NK-92 (cell line): ENCODE results near the gene ZNF445.
"Not testable (repeated sequence)": the region's sequence is repeated elsewhere in the genome, so short reads cannot be mapped to it uniquely, and the experiment has no call there.

Experiments used
- DNase-seq: peaks from one replicate; lab custom pipeline; 2025; ENCODE audit not compliant: unreplicated experiment; lab: John Stamatoyannopoulos, UW

ZNF445 gene

DNA sequence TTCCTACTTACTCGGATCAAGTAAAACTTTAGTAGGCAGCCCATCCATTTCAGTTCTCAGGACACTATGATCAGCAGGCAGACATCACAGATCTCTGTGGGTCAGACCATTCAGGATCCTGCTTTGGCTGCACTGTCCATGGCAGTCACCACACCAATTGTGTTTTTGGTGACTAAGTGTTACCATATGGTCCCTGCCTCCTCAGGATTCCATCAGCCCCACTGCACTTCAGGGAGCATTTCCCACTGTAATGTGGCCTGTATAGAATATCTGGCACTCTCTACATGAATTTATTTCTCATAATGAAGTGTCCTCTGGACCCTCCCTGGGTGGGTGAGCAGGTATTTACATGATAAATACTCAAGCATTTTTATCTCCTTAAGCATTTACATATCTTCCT lies 41.3 kb downstream of the ZNF445 start:
- no peak for DNase-seq

DNA sequence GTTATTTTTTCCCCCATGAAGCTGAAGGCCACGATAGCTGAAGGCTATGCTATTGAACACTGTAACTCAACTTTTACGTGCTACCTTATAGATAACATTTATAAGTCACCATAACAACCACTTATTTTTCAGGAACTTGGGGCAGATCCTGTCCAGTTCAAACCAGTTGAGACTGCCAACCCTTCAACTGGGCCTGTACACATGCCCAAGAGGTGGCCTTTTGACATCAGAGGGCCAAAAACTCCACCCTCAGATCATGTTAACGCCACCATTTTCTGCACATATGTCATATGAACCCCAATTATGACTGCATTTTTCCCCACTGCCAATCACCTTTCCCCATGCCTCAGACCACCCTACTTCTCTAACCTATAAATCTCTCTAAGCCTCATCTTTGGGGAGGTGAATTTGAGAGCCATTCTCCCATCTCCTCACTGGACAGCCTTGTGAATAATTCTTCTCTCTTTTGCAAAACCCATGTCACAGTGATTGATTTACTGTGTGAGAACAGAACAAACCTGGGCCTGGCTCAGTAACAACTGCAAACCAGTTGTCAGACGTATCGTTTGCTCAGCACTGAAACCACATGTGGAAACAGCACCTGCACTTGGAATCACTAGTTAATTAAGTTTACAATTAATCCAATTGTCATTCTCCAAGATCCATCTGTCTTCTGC lies 42.5 kb downstream of the ZNF445 start:
- DNase-seq = no peak

DNA sequence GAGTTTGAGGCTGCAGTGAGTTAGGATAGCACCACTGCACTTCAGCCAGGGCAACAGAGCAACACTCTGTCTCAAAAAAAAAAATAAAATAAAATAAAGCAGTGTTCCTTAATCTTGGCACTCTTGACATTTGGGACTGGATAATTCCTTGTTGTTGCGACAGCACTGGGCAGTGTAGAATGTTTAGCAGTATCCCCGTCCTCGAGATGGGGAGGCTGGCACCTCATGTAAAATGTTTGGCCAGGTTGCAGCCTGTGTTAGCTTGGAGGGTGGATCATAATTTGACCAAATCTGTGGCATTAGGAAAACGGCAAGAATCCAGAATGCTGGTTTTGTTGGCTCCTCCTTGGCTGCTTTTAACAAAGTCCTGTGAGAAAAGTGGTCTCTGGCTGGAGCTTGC lies 47.0 kb downstream of the ZNF445 start:
- no peak for DNase-seq

DNA sequence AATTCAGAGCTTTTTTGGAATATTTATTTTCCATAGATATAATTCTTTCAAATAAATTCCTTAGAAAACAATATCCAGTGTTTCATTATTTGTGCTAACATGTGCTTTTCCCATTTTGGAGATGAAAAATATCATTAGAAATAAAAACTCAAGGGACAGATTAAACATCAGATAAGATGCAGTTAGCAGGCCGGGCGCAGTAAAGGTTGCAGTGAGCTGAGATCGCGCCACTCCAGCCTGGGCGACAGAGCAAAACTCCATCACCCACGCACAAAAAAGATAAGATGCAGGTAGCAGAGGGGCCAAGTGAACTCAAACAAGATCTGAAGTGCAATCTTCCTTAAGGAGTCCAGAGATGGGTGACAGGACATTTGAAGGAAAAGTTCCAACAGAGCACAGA lies 48.0 kb downstream of the ZNF445 start:
- DNase-seq = no peak

DNA sequence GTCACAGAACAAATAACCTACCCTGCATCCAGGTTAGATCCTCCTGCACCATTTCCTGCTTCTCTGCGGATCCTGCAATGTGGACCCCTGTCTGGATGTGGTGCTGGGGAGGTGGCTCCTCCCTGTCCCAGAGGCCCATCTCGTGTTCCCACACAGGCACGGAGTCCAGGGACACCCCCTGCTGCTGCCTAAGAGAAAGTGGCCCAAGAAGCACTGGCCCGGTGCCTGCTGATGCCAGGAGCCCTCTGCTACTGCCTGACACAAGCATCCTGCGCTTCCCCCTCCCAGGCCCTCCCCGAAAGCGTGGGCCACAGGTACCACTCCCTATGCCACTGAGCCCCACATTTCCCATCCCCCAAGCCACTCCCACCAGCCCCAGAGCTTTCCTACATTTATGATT lies 48.6 kb downstream of the ZNF445 start:
- no peak for DNase-seq

DNA sequence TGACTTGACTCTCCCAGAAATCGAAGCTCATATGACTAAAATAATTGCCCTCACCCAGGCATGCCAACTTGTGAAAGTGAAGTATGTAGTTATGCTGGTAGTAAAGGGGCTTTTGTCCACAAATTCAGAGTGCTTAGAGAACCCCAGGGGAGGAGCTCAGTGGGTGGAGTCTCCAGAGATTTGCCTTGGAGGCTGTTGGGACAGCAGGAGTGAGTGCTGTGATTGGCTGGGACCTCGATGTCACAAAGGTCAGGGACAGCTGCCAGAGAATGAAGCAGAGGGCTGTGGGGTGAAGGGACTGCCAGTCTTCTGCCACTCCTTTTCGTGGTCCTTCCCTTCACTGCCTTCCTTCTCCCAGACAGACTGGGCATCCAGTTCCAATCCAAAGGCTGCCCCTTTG lies 49.8 kb downstream of the ZNF445 start:
- DNase-seq = no peak

DNA sequence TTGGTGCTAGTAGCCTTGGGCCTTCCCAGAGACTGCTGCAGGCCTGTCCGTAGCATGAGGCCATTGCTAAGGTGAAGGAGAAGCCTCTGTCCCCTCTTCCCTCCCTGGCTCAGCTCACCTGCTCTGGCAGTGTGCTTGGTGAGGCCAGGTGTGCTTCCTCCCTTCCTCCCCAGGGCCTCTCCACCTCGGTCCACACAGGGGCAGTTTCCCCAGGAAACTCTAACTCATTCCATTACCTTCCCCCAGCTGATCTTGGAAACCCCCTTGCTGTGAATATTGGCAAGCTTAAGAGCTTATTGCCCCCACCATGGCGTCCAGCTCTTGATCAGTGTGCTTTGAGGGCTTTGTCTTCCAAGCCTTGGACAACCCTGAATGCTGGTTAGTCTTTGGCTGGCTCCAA lies 52.7 kb downstream of the ZNF445 start:
- DNase-seq = no peak

DNA sequence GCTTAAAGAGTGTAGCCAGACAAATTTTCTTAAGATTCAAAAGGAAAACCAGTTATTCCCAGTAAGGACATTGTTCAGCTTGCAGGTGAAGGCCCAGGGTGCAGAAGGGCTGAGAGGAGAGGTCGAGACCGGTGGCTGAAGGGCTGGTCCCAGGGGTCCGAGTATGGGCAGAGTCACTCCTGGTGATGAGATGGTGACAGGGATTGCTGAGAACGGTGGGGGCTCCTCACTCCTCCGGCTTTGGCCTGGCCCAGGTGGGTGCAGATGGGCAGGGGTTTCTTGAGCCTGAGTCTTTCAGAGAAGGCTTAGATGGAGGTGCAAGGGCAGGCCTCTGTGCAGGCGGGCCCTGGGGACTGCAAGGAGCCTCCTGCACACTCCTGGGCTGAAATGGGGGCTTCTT lies 56.2 kb downstream of the ZNF445 start:
- DNase-seq = no peak

DNA sequence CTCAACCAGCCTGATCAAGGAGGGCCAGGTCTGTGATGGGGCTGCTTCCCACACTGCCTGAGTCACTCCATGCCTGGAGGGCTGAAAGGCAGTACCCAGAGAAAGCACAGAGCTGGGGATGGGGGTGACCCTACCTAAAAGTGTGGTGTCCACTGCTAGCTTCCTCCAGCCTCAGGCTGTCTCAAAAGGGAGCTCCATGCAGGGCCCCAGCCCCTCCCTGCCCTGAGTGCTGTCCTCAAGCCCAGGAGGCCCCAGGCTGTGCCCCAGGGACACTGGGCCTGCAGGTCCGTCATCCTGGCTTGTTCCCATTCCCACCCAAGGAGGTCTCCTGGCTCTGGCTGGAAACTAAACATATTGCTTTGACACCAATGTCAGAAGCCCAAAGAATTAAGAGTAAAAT lies 56.8 kb downstream of the ZNF445 start:
- DNase-seq = no peak

DNA sequence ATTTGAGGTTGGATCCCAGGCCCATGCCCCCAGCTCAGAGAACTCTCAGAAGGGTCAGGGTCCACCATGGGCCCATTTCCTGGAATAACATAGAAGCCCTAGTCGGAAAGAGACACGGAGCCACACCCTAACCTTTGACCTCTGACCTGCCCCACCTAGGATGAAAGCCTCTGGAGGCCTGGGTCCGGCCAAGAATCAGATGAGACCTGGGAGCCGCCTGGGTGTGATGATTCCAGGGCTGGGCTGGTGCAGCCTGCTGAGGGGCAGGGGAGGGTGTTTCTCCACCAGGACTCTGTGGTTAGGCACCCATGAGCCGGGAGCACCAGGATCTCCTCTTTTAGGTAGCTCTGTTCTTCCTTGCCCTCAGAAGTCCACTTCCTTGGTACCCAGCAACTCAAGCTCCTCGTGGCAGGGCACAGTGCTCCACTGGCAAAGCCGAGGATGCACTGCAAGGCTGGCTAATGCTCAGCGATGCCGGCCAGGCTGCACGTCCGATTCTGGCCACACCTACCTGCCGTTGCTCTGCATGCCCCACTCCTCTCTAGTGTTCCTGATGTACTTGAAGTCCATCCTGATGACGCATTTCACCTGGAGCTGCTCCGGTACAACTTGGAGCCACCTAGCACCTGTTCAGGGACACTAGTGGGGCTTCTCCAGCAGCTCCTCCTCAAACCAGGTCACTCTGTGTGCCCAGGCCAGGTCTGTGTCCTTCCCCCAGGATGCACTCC lies 57.4 kb downstream of the ZNF445 start:
- DNase-seq = no peak

DNA sequence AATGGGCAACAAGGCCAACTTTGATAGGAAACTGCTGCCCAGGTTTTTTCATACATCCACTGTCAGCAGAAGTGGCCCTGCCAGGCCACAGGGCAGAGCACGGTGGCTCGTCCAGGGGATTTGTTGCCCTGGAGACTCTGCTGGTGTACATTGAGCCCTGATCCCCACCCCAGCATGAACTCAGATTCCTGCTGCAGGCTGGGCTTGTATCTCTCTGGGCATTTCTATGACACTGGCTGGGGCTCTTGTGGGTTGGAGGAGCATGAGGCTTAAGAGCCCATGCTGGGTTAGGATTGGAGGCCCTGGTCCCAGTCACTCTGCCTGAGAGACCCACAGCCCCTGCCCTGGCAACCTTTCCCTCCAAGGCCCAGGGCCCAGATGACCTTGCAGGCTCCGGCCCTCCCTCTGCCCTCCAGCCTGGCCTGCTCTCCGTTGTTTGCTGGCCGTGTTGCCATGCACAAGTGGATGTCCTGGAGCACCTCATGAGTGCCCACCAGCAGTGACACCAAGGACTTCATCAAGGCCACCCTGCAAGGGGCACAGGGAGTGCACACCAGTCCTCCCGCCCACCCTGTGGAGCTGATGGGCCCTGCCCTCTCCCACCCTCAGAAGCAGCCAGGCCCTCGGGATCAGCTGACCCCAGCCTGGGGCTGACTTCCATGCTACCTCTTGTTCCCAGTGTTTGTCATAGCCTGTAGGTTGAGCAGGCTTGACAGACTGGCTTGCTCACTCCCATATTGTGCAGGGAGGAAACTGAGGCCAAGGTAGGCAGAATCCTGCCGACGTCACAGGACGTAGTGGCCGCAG lies 58.2 kb downstream of the ZNF445 start:
- DNase-seq = no peak

DNA sequence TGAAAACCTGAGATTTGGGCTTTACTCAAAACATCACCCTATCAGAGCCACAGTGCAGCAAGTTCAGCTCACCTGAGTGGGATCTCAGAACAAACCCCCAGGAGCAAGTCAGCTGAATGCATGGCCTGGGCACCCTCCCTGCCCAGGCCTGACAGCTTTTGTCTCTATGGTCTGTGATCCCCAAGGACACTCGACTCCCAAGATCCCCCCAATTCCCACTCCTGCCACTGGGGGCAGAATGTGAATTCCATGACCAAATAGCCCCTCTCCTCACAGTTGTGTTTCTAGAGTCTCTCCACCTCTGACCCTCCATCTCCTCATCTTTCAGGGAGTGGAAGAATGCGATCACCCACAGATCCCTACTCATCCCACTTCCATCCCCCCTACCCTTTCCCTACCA lies 58.9 kb downstream of the ZNF445 start:
- no peak for DNase-seq

DNA sequence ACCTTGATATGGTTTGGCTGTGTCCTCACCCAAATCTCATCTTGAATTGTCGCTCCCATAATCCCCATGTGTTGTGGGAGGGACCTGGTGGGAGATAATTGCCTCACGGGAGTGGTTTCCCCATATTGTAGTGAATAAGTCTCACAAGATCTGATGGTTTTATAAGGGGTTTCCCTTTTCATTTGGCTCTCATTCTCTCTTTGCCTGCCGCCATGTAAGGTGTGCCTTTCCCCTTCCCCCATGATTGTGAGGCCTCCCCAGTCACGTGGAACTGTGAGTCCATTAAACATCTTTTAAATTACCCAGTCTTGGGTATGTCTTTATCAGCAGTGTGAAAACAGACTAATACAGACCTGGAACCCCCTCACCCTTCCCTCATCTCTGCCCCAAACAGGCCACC lies 59.4 kb downstream of the ZNF445 start:
- DNase-seq = not testable (repeated sequence)

DNA sequence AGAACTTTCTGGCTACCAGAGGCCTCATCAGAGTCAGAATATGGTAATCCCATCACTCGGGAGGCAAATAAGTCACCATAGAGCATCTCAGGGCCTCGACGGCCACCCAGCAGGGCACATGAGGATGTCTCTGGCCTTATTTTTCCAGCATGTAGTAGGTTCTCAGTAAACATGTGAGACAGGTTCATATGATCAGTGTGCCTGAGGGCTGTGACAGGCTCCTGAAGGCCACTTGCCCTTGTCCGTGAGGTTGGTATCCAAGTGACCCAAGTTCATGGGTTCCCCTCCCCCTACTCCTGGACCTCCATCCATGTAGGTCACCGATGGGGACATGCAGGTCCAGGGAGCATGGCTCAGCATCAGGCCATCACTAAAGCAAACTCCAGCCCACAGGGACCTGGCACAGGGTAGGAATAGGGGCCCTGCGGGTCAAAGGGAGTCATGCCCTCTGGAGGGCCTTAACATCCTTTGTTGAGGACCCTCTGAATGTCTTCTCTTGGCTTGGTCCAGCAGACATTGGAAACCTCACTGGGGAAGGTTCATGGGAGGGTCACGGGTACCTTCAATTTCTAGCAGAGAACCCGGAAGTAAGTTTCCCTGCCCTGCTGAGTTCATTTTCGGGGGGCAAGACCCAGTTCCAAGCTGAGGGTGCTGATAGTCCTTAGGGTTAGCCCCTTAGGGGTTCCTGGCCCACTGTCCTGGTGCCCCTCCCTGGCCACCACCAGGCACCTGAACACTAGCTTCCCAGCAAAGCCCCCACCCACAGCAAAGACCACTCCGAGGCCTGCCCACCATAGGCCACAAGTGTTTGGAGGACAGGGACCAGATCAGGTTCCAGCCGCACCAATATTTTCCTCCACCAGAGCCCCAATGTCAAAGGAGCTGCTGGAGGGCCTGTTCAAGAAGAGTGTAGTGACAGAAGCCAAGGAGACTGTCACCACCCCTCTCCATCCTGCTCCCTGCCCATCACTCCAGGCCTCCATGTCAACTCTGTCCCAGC lies 61.1 kb downstream of the ZNF445 start:
- no peak for DNase-seq

DNA sequence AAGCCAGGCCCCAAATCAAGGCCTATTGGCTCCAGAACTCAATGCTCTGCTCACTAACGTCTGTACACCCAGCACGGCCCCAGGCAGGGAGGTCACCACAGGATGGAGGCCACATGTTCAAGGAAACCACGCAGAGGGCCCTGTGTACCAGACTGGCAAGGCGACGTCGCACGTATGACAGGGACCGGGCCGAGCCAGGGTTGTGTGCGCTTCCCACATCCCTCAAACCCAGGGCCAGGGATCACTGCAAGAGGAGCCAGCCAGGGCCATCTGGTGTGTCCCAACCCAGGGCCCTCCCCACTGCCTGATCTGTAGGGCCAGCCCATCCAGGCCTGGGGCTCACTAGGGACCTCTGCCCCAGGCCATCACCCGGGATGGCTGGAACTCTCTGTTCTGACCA lies 62.0 kb downstream of the ZNF445 start:
- no peak for DNase-seq

DNA sequence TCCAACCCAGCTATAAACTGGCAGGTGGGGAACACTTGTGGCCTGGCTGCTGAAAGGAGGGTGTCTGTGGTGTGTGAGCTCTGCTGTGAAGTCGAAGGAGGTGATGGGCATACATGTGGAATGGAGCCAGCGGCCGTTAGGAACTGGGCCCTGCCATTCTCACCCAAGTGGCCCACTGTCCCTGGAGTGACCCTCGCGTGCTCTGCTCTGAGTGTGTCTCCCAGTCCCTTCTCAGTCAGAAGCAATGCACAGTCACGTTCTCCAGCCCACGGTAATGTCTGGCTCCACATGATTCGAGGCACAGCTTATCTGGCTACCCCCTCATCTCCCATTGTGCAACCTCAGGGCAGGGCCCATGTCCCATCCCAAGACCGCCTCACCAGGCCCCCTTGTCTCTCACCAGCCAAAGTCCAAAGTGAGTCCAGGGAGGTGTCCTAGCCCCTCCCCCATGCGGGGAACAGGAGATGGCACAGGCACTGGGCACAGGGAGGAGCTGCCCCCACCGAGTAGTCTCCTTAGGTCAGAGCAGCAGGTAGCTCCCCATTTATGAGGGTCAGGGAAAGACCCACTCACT lies 62.9 kb downstream of the ZNF445 start:
- no peak for DNase-seq

DNA sequence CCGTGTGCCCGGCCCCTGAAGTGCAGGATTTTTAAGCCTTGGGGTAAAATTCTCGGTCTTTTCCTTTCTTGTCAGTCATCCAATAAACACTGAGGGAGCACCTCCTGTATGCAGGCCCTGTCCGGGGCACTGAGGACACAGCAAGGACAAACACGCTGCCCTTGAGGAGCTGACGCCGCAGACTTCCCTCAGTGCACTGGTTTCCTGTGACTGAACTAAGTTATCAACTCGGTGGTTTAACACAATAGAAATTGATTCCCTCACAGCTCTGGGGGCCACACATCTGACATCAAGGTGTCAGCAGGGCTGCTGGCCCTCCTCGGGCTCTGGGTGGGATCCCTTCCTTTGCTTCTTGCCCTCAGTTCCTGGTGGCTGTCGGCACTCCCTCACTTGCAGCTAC lies 65.1 kb downstream of the ZNF445 start:
- DNase-seq = no peak

DNA sequence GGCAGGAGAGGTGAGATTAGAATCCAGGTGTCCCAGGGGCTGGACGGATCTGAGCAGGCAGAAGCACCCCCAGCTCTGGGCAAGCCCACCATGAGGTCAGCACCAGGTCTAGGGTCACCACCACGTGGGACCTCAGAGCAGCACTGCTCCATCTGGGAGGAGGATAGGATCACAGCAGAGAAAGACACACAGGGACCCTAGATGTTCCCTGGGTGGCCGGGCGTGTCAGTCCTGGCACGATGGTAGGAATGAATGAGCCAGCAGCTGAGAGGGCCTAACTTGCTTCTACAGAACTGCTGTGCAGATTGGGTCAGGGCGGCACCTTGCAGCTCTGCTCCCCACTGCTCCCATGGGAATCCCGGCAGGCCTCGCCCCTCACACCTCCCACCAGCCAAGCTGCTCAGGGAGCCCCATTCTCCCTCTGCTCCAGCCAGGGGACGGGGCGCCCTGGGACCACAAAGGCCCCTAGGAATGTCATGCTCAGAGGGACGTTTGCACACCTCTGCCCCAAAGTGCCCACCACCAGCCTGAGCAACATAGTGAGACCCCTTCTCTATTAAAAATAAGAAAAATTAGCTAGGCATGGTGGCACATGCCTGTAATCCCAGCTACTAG lies 66.3 kb downstream of the ZNF445 start:
- DNase-seq = no peak

DNA sequence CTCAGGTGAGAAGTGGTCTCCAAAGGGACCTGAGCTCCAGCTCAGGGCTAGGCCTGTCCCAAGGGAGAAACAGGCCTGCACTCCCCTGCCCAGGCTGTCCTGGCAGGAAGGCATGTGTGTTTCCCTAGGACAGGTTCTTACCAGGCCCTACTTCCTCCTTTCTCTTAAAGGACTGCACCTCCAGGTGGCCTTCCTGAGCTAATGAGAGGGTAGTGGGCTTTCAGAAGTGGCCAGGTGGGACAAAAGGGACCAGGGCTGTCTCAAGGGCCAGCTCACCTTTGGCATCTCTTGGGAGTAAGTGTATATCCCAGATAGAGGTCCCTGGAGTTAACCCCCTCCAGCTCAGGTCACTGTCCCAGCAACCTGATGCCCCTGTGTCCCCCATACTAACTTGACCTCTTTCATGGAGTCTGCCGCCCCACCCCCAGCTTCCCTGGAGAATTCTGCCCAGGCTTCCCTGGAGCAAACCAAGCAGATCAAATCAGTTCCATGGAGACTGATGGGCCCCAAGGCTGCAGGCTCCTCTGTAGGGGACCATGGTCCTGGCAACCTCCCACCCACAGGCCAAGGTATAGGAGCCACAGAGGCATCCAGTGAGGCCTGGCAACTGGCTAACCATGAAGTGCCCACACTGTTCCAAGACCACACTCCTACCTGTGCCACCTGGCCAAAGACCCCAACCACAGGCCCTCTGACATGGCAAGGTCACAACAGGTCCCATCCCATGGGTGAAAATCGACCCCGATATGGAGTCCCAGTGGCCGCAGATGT lies 67.6 kb downstream of the ZNF445 start:
- no peak for DNase-seq
